Small intestine (tissue), 7 donors: Measurements from ENCODE around the gene ANO7. TPM values are rescaled to one million over a fixed set of nuclear protein-coding genes. Genes with fewer than 3 reads are reported as not detected.

Source experiments
- DNase-seq, 2 donors: peaks; one replicate each; pipeline versions ENCODE4 v3.0.0 to v3.0.0-alpha.2; 2013
- FAIRE-seq: peaks from 2 replicates; lab custom pipeline; 2012; peaks lifted over from hg19 to GRCh38; lab: Jason Lieb, UNC
- H3K27ac ChIP-seq, 3 donors: one replicate each; pipeline ENCODE4 v1.5.1; 2013; ENCODE audit warnings: low read length in 2 of 3, mild to moderate bottlenecking in 2 of 3, control low read depth in 1 of 3, inconsistent platforms in 1 of 3, low read depth in 1 of 3, moderate library complexity in 1 of 3
- H3K27me3 ChIP-seq, 3 donors: one replicate each; pipeline ENCODE4 v1.6.1; 2013; ENCODE audit warnings: low read length in 3 of 3, inconsistent platforms in 1 of 3; ENCODE audit not compliant: control insufficient read depth in 3 of 3, insufficient read depth in 3 of 3
- H3K36me3 ChIP-seq, 3 donors: one replicate each; pipeline ENCODE4 v1.6.1; 2013; ENCODE audit warnings: low read length in 3 of 3, inconsistent platforms in 1 of 3, low read depth in 1 of 3, mild to moderate bottlenecking in 1 of 3, moderate library complexity in 1 of 3; ENCODE audit not compliant: control insufficient read depth in 3 of 3, insufficient read depth in 2 of 3
- H3K4me1 ChIP-seq, 3 donors: one replicate each; pipeline ENCODE4 v1.6.1; 2013; ENCODE audit warnings: low read length in 2 of 3, inconsistent platforms in 1 of 3, low read depth in 1 of 3, mild to moderate bottlenecking in 1 of 3, moderate library complexity in 1 of 3; ENCODE audit not compliant: control insufficient read depth in 3 of 3, insufficient read depth in 2 of 3
- H3K4me3 ChIP-seq, 3 donors: one replicate each; pipeline ENCODE4 v1.5.1; 2013; ENCODE audit warnings: low read length in 3 of 3, control low read depth in 1 of 3, inconsistent platforms in 1 of 3, low read depth in 1 of 3, mild to moderate bottlenecking in 1 of 3, moderate library complexity in 1 of 3
- H3K9me3 ChIP-seq, 2 donors: one replicate each; pipeline ENCODE4 v1.6.1; 2013; ENCODE audit warnings: low read depth in 1 of 2, low read length in 1 of 2; ENCODE audit not compliant: control insufficient read depth in 2 of 2, insufficient read depth in 1 of 2
- WGBS, 3 donors: extraction: QIAGEN DNeasy Blood & Tissue Kit; methylation state at CpG; one replicate each; pipeline ENCODE4 v1.1.7; 2013; 5-methylcytosine and 5-hydroxymethylcytosine counted together
- polyA plus RNA-seq, 4 donors: library from polyadenylated mRNA; stranded (reverse) in 3 of 4; unstranded in 1 of 4; fragments of 200-250 nt in 3 of 4; fragments of 120-200 nt in 1 of 4; gene quantifications; one replicate each; pipeline versions ENCODE4 v1.2.1 to v1.2.3, GENCODE V29; 2013
- donor health status: healthy with polysubstance abuse.
- donor health status: control.
- donor health status: control.
- donor health status: Bipolar disorder and iron deficiency.
- donor health status: healthy.

The ANO7 gene
- polyA plus RNA-seq, 4 donors = 1.1 to 40.0 (median 5.9) TPM

- DNase-seq (no peak), FAIRE-seq (no peak)
- Histone ChIP-seq H3K9me3 (no peaks in the 10 kb centered on the region), H3K27ac (no peak overlapping the region), H3K27me3 (no peaks in the 10 kb centered on the region), H3K36me3 (peaks cover 51 to 77% (median 61%) of the 10 kb centered on the region in 3 donors), H3K4me1 (peaks cover 0 to 5% (median 0%) of the 10 kb centered on the region in 3 donors), H3K4me3 (no peak overlapping the region)
- 95% methylated on average over 21 of the region's 21 CpGs for whole genome bisulfite sequencing, 3 donors
Observed at GRCh38 chr2:241240320-241241004, 52.0 kb downstream of the ANO7 start.

GRCh38 chr2:241241669-241242068 is 53.2 kb downstream of the ANO7 start:
- no peaks in the 10 kb centered on the region for H3K9me3 ChIP-seq
- DNase-seq (no peak), FAIRE-seq (no peak)
- no peaks in the 10 kb centered on the region for H3K27me3 ChIP-seq
- peaks cover 54 to 74% (median 56%) of the 10 kb centered on the region in 3 donors for H3K36me3 ChIP-seq
- peaks cover 0 to 5% (median 0%) of the 10 kb centered on the region in 3 donors for H3K4me1 ChIP-seq
- no peak overlapping the region for H3K27ac ChIP-seq
- H3K4me3 ChIP-seq = no peak overlapping the region
- WGBS, 3 donors = 89 to 90% (median 90%) methylated on average over 4 of the region's 4 CpGs

GRCh38 chr2:241242306-241242705 is 53.8 kb downstream of the ANO7 start:
- H3K36me3 ChIP-seq = peaks cover 53 to 71% (median 56%) of the 10 kb centered on the region in 3 donors
- FAIRE-seq = no peak
- WGBS, 3 donors = 86 to 90% (median 89%) methylated on average over 14 of the region's 14 CpGs
- DNase-seq = no peak
- H3K4me1 ChIP-seq = peaks cover 0 to 5% (median 0%) of the 10 kb centered on the region in 3 donors
- no peak overlapping the region for H3K27ac ChIP-seq
- no peaks in the 10 kb centered on the region for H3K27me3 ChIP-seq
- H3K4me3 ChIP-seq = no peak overlapping the region
- H3K9me3 ChIP-seq = no peaks in the 10 kb centered on the region

- FAIRE-seq (no peak), DNase-seq (no peak)
- Histone ChIP-seq H3K36me3 (peaks cover 51 to 74% (median 62%) of the 10 kb centered on the region in 3 donors), H3K27ac (no peak overlapping the region), H3K9me3 (no peaks in the 10 kb centered on the region), H3K27me3 (no peaks in the 10 kb centered on the region), H3K4me3 (no peak overlapping the region), H3K4me1 (no peaks in the 10 kb centered on the region)
- 95 to 98% (median 97%) methylated on average over 6 of the region's 6 CpGs for WGBS, 3 donors
Observed at GRCh38 chr2:241244368-241244767, 55.9 kb downstream of the ANO7 start.

- no peaks in the 10 kb centered on the region for H3K9me3 ChIP-seq
- no peak overlapping the region for H3K27ac ChIP-seq
- WGBS, 3 donors = 97 to 98% (median 98%) methylated on average over 11 of the region's 11 CpGs
- H3K4me1 ChIP-seq = no peaks in the 10 kb centered on the region
- no peaks in the 10 kb centered on the region for H3K27me3 ChIP-seq
- DNase-seq (no peak), FAIRE-seq (no peak)
- no peak overlapping the region for H3K4me3 ChIP-seq
- peaks cover 43 to 82% (median 65%) of the 10 kb centered on the region in 3 donors for H3K36me3 ChIP-seq
Observed at GRCh38 chr2:241248289-241248688, 59.8 kb downstream of the ANO7 start.

- FAIRE-seq (no peak), DNase-seq (no peak)
- no peak overlapping the region for H3K27ac ChIP-seq
- no peaks in the 10 kb centered on the region for H3K9me3 ChIP-seq
- no peaks in the 10 kb centered on the region for H3K27me3 ChIP-seq
- peaks cover 46 to 84% (median 68%) of the 10 kb centered on the region in 3 donors for H3K36me3 ChIP-seq
- WGBS, 3 donors = 83 to 89% (median 87%) methylated on average over 6 of the region's 6 CpGs
- H3K4me3 ChIP-seq = no peak overlapping the region
- H3K4me1 ChIP-seq = no peaks in the 10 kb centered on the region
Observed at GRCh38 chr2:241248897-241249296, 60.4 kb downstream of the ANO7 start.

- Histone ChIP-seq H3K4me3 (no peak overlapping the region), H3K27ac (no peak overlapping the region), H3K27me3 (no peaks in the 10 kb centered on the region), H3K36me3 (peaks cover 45 to 86% (median 66%) of the 10 kb centered on the region in 3 donors), H3K4me1 (no peaks in the 10 kb centered on the region), H3K9me3 (no peaks in the 10 kb centered on the region)
- no peak for FAIRE-seq
- WGBS, 3 donors = 94 to 97% (median 95%) methylated on average over 14 of the region's 14 CpGs
- no peak for DNase-seq
Observed at GRCh38 chr2:241249654-241250053, 61.2 kb downstream of the ANO7 start.

- no peak overlapping the region for H3K4me3 ChIP-seq
- no peak overlapping the region for H3K27ac ChIP-seq
- FAIRE-seq (no peak), DNase-seq (no peak)
- H3K9me3 ChIP-seq = no peaks in the 10 kb centered on the region
- 94 to 97% (median 95%) methylated on average over 14 of the region's 14 CpGs for WGBS, 3 donors
- H3K36me3 ChIP-seq = peaks cover 41 to 91% (median 63%) of the 10 kb centered on the region in 3 donors
- H3K4me1 ChIP-seq = no peaks in the 10 kb centered on the region
- no peaks in the 10 kb centered on the region for H3K27me3 ChIP-seq
Observed at GRCh38 chr2:241252778-241253475, 64.5 kb downstream of the ANO7 start.
